Breast epithelium (tissue), 3 donors: ENCODE results near the gene HIPK2.

ENCODE experiments used
- POLR2A ChIP-seq: fragments of 450-650 bp; IDR thresholded peaks from one replicate; pipeline ENCODE4 v1.6.1; 2016; ENCODE audit warnings: antibody characterized with exemption, mild to moderate bottlenecking, moderate library complexity
- POLR2AphosphoS5 ChIP-seq, 3 donors: sonication (generic); formaldehyde crosslinking; IDR thresholded peaks; one replicate each; pipeline ENCODE4 v1.6.1; 2017; ENCODE audit warnings: antibody characterized with exemption in 3 of 3
- TF ChIP-seq, protein P1 (sequence below), 3 donors: fragments of 450-650 bp; IDR thresholded peaks; one replicate each; pipeline ENCODE4 v1.5.1; 2016 to 2017; ENCODE audit warnings: antibody characterized with exemption in 3 of 3, mild to moderate bottlenecking in 3 of 3, moderate library complexity in 3 of 3

DNA sequence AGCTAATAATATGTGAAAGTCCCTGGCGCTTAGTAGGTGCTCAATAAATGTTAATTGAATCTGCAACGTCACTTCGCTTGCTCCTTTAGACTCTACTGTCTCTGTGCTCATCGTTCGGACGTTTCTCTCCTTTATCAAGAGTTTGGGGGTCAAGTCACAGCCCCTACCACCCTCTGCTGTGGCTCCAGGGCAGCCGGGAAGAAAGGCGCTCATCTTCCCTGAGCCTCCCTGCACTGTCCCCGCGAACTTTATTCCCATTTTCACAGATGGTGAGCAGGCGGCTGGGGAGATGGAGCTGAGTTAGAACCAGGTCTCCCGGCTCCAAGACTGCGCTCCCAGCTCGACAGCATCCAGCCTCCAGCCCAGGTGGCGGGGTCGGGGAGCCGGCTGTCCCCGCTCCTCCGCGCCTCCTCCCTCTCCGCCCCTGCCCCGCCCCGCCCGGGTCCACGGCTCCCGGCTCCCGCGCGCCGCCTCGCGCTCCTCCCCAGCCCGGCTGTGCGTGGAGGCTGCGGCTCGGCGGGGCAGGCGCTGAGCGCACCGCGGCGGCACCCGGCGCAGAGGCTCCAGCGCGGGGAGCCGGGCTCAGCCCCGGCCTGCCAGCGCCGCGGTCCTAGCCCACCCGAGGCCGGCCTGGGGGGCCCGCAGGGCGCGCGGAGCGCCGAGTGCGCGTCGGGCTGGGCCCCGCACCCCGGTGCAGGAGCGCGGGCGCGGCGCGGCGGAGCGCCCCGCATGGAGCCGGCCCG, 254.4 kb downstream of the HIPK2 start, which contains the start of gene CLEC2L:
- TF ChIP-seq POLR2A (no peak), POLR2AphosphoS5 (IDR thresholded peaks at IDR 0.05) (no peak)
- TF ChIP-seq, protein P1, sequence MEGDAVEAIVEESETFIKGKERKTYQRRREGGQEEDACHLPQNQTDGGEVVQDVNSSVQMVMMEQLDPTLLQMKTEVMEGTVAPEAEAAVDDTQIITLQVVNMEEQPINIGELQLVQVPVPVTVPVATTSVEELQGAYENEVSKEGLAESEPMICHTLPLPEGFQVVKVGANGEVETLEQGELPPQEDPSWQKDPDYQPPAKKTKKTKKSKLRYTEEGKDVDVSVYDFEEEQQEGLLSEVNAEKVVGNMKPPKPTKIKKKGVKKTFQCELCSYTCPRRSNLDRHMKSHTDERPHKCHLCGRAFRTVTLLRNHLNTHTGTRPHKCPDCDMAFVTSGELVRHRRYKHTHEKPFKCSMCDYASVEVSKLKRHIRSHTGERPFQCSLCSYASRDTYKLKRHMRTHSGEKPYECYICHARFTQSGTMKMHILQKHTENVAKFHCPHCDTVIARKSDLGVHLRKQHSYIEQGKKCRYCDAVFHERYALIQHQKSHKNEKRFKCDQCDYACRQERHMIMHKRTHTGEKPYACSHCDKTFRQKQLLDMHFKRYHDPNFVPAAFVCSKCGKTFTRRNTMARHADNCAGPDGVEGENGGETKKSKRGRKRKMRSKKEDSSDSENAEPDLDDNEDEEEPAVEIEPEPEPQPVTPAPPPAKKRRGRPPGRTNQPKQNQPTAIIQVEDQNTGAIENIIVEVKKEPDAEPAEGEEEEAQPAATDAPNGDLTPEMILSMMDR (IDR thresholded peaks at IDR 0.05) = no peak
